Neural crest cell (in vitro differentiated cells): Measurements from ENCODE around the gene WDR1. TPM values are rescaled to one million over a fixed set of nuclear protein-coding genes. Genes with fewer than 3 reads are reported as not detected.

Source experiments
- DNase-seq: peaks from one replicate; pipeline ENCODE4 v3.0.0; 2021; ENCODE audit warnings: low read depth, mixed read lengths, low spot score
- H3K27ac Mint-ChIP-seq: one replicate; pipeline ENCODE4 v1.8.0; 2021; ENCODE audit warnings: mild to moderate bottlenecking, mixed read lengths; ENCODE audit not compliant: unreplicated experiment
- H3K27me3 Mint-ChIP-seq: 2 replicates; pipeline ENCODE4 v1.8.0; 2021; ENCODE audit warnings: low read depth, mild to moderate bottlenecking, mixed read lengths
- H3K36me3 Mint-ChIP-seq: 2 replicates; pipeline ENCODE4 v1.8.0; 2021; ENCODE audit warnings: low read depth, mild to moderate bottlenecking, mixed read lengths
- H3K4me1 Mint-ChIP-seq: 2 replicates; pipeline ENCODE4 v1.8.0; 2021; ENCODE audit warnings: mixed read lengths
- H3K4me3 Mint-ChIP-seq: one replicate; pipeline ENCODE4 v1.8.0; 2021; ENCODE audit warnings: mild to moderate bottlenecking, mixed read lengths
- H3K9me3 Mint-ChIP-seq: 2 replicates; pipeline ENCODE4 v1.8.0; 2021; ENCODE audit warnings: mixed read lengths
- CTCF ChIP-seq: fragments of 200-600 bp; sonication (generic); conservative IDR thresholded peaks from 2 replicates; pipeline ENCODE4 v1.5.0; 2021; ENCODE audit warnings: antibody characterized with exemption, mild to moderate bottlenecking
- total RNA-seq: library from RNA; stranded (reverse); gene quantifications from 2 replicates; pipeline ENCODE4 v1.2.1, GENCODE V29; 2021

The WDR1 gene
- total RNA-seq, 1 donor from 2014 or later: 154 TPM

- no peak for DNase-seq
- Mint-ChIP-seq H3K4me3 (no peak overlapping the region), H3K27ac (no peak overlapping the region), H3K27me3 (no peaks in the 10 kb centered on the region), H3K36me3 (peaks cover 6% of the 10 kb centered on the region), H3K4me1 (peaks cover 36% of the 10 kb centered on the region), H3K9me3 (no peaks in the 10 kb centered on the region)
- TF ChIP-seq CTCF: no peak
Observed at GRCh38 chr4:10097906-10098779, 18.5 kb downstream of the WDR1 start.

- Mint-ChIP-seq H3K9me3 (no peaks in the 10 kb centered on the region), H3K4me3 (no peak overlapping the region), H3K4me1 (peaks cover 31% of the 10 kb centered on the region), H3K27me3 (no peaks in the 10 kb centered on the region), H3K27ac (no peak overlapping the region), H3K36me3 (peaks cover 2% of the 10 kb centered on the region)
- no peak for DNase-seq
- TF ChIP-seq CTCF: no peak
Observed at GRCh38 chr4:10096978-10097335, 19.6 kb downstream of the WDR1 start.

GRCh38 chr4:10096201-10096977 is 20.2 kb downstream of the WDR1 start:
- Mint-ChIP-seq H3K27ac (peak overlapping the region; percentile 35), H3K9me3 (no peaks in the 10 kb centered on the region), H3K4me1 (peaks cover 25% of the 10 kb centered on the region), H3K27me3 (no peaks in the 10 kb centered on the region), H3K36me3 (no peaks in the 10 kb centered on the region), H3K4me3 (no peak overlapping the region)
- no peak for DNase-seq
- TF ChIP-seq CTCF: no peak

GRCh38 chr4:10095296-10095991 is 21.2 kb downstream of the WDR1 start:
- Mint-ChIP-seq H3K9me3 (no peaks in the 10 kb centered on the region), H3K4me3 (no peak overlapping the region), H3K27me3 (no peaks in the 10 kb centered on the region), H3K36me3 (no peaks in the 10 kb centered on the region), H3K4me1 (peaks cover 20% of the 10 kb centered on the region), H3K27ac (no peak overlapping the region)
- no peak for TF ChIP-seq CTCF
- no peak for DNase-seq

GRCh38 chr4:10094841-10095240 is 21.8 kb downstream of the WDR1 start:
- H3K27me3 Mint-ChIP-seq: no peaks in the 10 kb centered on the region
- H3K36me3 Mint-ChIP-seq: no peaks in the 10 kb centered on the region
- no peak for TF ChIP-seq CTCF
- no peak for DNase-seq
- H3K9me3 Mint-ChIP-seq: no peaks in the 10 kb centered on the region
- H3K4me3 Mint-ChIP-seq: no peak overlapping the region
- H3K27ac Mint-ChIP-seq: no peak overlapping the region
- H3K4me1 Mint-ChIP-seq: peaks cover 16% of the 10 kb centered on the region
